22Rv1 (cell line): Measurements from ENCODE around the gene TMEM37.
A peak's percentile ranks its signal among the peaks of the same experiment; 100 is the strongest.

ENCODE experiments used
- H3K27ac ChIP-seq: fragments of 450-650 bp; 2 replicates; pipeline ENCODE4 v1.5.1; 2017
- ZFX ChIP-seq: fragments of 450-650 bp; IDR thresholded peaks from 2 replicates; pipeline ENCODE4 v1.6.1; 2017; ENCODE audit warnings: antibody characterized with exemption, borderline replicate concordance
- TF ChIP-seq, protein P1 (sequence below): fragments of 450-650 bp; IDR thresholded peaks from 2 replicates; pipeline ENCODE4 v1.5.1; 2017; ENCODE audit warnings: mild to moderate bottlenecking

The TMEM37 gene

DNA sequence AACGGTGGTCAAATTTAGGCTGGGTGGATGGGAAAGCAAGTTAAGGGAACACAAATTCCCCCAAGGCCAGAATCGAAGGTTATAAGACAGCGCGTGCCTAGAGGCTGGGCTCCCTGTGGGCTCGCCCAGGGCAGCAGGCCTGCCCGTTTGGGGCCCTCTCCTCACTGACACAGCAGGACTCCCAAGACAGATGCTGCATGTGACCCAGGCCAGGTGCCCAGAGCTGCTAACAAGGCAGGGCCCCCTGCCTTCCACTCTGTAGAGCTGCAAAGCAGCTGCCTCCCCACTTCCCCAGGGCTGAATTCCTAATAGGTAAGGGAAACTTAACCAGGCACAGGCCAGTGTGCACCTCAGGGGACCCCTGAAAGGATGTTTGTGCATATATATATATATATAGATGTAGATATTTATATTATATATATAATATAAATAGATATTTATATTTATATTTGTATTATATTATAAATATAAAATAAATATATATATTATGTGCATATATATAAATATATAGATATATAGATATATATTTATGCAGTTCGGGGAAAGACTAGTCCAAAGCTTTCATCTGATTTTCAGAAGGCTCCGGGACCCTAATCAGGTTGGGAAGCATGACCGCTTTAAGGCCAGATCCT is 43.7 kb downstream of the TMEM37 start:
- TF ChIP-seq ZFX = no peak
- TF ChIP-seq, protein P1, sequence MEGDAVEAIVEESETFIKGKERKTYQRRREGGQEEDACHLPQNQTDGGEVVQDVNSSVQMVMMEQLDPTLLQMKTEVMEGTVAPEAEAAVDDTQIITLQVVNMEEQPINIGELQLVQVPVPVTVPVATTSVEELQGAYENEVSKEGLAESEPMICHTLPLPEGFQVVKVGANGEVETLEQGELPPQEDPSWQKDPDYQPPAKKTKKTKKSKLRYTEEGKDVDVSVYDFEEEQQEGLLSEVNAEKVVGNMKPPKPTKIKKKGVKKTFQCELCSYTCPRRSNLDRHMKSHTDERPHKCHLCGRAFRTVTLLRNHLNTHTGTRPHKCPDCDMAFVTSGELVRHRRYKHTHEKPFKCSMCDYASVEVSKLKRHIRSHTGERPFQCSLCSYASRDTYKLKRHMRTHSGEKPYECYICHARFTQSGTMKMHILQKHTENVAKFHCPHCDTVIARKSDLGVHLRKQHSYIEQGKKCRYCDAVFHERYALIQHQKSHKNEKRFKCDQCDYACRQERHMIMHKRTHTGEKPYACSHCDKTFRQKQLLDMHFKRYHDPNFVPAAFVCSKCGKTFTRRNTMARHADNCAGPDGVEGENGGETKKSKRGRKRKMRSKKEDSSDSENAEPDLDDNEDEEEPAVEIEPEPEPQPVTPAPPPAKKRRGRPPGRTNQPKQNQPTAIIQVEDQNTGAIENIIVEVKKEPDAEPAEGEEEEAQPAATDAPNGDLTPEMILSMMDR = no peak
- no peak overlapping the region for H3K27ac ChIP-seq

DNA sequence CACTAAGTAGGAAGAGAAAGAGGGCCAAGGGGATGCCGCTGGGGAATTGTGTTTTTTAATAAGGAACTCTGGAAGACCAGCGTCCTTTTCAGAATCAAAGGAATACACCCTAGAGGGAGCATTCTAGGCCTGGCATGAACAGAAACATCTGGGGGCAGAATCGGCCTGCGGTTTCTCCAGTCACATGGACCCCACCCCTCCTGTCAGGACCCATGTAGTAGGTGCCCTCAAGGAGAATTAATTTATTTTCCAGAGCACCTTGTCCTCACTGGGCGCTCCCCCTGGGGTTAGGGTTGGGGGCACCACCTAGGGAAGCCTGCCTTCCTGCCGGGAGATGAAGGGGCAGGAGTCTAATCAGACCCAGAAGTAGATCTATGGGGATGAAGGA is 44.2 kb downstream of the TMEM37 start:
- no peak overlapping the region for H3K27ac ChIP-seq
- TF ChIP-seq, protein P1 = no peak
- no peak for TF ChIP-seq ZFX

DNA sequence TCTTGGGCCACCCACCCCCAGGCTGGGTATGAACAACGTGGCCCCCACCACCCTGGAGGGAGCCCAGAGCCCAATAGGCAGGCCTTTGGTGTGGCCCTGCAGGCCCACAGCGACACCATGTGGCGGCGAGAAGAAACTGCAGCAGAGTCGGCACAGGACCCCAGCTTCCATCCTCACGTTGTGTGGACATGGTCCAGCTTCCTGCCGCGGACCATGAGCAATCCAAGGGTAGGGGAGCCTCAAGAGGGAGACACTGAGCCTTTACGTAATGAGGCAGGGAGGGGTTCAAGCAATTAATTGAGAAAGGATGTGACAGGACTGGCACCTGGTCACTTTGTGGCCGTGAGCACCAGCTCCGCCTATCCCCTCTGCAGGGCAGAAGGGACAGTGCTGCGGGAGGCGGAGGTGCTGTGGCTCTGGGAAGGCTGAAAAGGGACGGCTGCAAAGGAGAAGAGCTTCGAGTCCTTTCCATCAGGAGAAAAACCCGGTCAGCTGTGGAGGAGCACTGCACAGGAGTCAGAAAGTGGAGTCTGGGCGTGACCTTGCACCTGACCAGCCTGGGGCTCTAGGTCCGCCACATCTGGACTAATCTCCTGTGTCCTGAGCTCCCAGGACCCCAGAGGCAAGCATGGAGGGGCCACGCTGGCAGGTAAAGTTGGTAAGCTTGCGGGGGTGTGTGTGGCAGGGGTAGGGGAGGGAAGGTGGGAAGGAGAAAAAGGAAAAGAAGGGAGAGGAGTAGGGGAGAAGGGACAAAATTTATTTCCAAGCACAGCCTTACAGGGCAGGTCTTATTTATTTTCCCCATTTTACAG is 44.9 kb downstream of the TMEM37 start:
- no peak overlapping the region for H3K27ac ChIP-seq
- TF ChIP-seq, protein P1 = peak; percentile 83
- no peak for TF ChIP-seq ZFX

DNA sequence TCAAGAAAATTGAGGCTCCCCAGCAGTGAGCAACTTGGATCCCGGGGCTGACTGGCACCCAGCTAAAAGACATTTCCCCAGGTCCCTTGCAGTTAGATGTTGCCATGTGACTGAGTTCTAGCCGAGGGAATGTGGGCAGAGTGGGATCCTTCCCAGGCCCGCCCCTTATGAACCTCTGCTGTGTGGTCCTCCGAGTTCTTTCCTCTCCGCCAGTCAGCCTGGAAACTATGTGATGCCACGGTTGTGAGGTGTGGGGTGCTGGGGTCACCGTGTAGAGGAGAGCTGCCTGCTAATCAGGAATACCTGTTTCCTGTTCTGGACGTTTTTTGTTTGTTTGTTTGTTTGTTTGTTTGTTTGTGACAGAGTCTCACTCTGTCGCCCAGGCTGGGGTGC is 45.5 kb downstream of the TMEM37 start:
- H3K27ac ChIP-seq = no peak overlapping the region
- TF ChIP-seq ZFX = no peak
- TF ChIP-seq, protein P1 = no peak

DNA sequence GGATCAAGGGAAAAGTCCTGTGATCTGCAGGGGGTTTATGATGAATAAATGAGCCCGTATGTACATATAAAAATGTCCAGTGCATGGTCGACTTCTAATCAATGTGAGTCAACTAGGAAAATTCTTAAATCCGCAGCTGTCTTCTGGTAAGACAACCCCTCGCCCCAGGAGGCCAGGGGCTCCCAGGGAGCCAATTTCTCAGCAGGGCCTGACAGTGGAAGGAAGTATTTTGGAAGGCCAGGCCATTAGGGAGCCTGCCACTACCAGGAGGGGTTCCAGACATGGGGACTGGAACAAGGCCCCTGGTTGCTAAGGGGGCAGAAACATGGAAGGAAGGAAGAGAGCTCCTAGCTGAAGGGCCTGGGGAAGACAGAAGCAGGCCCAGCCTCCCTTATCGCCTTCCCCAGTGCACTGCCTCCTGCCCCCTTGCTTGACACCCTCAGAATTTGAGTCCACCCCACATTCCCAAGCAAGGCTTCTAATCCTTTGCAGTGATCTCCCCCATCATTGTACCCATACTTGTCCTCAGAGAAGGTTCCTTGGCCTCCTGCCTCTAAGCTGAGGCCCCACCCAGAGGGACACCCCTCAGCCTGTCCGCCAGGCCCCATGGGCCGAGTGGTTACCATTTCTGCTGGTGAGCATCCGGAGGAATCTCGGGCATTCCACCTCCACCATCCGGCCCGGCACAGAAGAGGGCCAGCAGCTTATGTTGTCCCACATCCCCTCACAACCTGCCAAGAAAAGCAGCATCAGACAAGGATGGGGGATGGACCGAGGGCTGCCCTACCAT is 46.7 kb downstream of the TMEM37 start:
- TF ChIP-seq ZFX = no peak
- TF ChIP-seq, protein P1 = no peak
- no peak overlapping the region for H3K27ac ChIP-seq

DNA sequence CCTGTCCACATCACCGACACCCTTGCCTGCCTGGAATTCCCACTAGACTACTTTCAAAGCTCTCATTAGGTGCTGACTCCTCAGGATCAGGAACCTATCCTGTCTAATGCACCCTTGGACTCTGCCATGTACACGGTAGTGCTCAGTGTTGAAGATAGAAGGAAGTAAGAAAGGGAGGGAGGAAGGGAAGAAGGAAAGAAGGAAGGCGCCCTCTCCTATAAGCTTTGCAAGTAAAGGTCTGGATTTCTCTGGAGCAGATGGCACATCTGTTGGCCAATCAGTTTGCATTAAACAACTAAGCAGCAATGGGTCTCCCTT is 47.3 kb downstream of the TMEM37 start:
- TF ChIP-seq ZFX = no peak
- TF ChIP-seq, protein P1 = no peak
- no peak overlapping the region for H3K27ac ChIP-seq
